ENCODE data around the gene RAB9A.
"Not testable (repeated sequence)": the region's sequence is repeated elsewhere in the genome, so short reads cannot be mapped to it uniquely, and the experiment has no call there.

DNA sequence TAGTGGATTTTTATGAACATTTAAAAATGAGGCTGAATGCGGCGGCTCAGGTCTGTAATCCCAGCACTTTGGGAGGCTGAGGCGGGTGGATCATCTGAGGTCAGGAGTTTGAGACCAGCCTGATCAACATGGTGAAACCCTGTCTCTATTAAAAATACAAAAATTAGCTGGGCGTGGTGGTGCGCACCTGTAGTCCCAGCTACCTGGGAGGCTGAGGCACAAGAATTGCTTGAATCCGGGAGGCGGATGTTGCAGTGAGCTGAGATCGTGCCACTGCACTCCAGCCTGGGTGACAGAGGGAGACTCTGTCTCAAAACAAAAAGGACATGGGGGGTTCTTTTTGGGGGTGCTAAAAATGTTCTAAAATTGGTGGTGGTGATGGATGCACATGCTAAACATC, 19.2 kb upstream of the RAB9A start:
- TF ChIP-seq, protein P1, sequence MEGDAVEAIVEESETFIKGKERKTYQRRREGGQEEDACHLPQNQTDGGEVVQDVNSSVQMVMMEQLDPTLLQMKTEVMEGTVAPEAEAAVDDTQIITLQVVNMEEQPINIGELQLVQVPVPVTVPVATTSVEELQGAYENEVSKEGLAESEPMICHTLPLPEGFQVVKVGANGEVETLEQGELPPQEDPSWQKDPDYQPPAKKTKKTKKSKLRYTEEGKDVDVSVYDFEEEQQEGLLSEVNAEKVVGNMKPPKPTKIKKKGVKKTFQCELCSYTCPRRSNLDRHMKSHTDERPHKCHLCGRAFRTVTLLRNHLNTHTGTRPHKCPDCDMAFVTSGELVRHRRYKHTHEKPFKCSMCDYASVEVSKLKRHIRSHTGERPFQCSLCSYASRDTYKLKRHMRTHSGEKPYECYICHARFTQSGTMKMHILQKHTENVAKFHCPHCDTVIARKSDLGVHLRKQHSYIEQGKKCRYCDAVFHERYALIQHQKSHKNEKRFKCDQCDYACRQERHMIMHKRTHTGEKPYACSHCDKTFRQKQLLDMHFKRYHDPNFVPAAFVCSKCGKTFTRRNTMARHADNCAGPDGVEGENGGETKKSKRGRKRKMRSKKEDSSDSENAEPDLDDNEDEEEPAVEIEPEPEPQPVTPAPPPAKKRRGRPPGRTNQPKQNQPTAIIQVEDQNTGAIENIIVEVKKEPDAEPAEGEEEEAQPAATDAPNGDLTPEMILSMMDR (IDR thresholded peaks at IDR 0.05; ENCODE audit: low read depth, low read length, missing input control): not testable (repeated sequence)
- TF ChIP-seq, protein P2, sequence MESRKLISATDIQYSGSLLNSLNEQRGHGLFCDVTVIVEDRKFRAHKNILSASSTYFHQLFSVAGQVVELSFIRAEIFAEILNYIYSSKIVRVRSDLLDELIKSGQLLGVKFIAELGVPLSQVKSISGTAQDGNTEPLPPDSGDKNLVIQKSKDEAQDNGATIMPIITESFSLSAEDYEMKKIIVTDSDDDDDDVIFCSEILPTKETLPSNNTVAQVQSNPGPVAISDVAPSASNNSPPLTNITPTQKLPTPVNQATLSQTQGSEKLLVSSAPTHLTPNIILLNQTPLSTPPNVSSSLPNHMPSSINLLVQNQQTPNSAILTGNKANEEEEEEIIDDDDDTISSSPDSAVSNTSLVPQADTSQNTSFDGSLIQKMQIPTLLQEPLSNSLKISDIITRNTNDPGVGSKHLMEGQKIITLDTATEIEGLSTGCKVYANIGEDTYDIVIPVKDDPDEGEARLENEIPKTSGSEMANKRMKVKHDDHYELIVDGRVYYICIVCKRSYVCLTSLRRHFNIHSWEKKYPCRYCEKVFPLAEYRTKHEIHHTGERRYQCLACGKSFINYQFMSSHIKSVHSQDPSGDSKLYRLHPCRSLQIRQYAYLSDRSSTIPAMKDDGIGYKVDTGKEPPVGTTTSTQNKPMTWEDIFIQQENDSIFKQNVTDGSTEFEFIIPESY (IDR thresholded peaks at IDR 0.05): not testable (repeated sequence)
- TF ChIP-seq, protein P3, sequence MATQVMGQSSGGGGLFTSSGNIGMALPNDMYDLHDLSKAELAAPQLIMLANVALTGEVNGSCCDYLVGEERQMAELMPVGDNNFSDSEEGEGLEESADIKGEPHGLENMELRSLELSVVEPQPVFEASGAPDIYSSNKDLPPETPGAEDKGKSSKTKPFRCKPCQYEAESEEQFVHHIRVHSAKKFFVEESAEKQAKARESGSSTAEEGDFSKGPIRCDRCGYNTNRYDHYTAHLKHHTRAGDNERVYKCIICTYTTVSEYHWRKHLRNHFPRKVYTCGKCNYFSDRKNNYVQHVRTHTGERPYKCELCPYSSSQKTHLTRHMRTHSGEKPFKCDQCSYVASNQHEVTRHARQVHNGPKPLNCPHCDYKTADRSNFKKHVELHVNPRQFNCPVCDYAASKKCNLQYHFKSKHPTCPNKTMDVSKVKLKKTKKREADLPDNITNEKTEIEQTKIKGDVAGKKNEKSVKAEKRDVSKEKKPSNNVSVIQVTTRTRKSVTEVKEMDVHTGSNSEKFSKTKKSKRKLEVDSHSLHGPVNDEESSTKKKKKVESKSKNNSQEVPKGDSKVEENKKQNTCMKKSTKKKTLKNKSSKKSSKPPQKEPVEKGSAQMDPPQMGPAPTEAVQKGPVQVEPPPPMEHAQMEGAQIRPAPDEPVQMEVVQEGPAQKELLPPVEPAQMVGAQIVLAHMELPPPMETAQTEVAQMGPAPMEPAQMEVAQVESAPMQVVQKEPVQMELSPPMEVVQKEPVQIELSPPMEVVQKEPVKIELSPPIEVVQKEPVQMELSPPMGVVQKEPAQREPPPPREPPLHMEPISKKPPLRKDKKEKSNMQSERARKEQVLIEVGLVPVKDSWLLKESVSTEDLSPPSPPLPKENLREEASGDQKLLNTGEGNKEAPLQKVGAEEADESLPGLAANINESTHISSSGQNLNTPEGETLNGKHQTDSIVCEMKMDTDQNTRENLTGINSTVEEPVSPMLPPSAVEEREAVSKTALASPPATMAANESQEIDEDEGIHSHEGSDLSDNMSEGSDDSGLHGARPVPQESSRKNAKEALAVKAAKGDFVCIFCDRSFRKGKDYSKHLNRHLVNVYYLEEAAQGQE (IDR thresholded peaks at IDR 0.05): not testable (repeated sequence)
- not testable (repeated sequence) for TF ChIP-seq RAD21, YY1 (IDR thresholded peaks at IDR 0.05)
- TF ChIP-seq, protein P4, sequence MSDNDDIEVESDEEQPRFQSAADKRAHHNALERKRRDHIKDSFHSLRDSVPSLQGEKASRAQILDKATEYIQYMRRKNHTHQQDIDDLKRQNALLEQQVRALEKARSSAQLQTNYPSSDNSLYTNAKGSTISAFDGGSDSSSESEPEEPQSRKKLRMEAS (IDR thresholded peaks at IDR 0.05): not testable (repeated sequence)
